Kidney tubule cell (primary cell): Measurements from ENCODE around the gene MAP4K5.
"Not testable (repeated sequence)": the region's sequence is repeated elsewhere in the genome, so short reads cannot be mapped to it uniquely, and the experiment has no call there.

Experiments
- DNase-seq: peaks from one replicate; pipeline ENCODE4 v3.0.0-alpha.2; 2018; ENCODE audit warnings: low spot score

The MAP4K5 gene

GRCh38 chr14:50532502-50533240, at the start of gene MAP4K5:
Gene MAP4K5 (minus strand): TSS chr14:50532569. CDS start chr14:50532049, 520 bp downstream.
- DNase-seq, result peak; percentile 94

DNA sequence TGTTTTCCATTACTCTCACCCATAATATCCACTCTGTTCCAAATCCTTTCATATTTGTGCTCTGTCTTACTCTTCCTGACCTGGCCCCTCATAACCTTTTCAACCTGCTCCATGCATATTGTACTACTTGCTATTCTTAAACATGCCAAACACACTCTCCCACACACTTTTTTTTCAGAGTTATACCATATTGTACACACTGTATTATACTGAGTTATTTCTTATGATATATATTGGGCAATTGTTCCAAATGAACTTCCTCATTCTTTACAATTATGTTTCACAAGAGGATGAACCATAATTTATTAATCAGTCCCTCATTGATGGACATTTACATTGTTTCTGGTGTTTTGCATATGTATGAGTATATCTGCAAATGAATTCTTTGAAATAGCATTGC, 46.1 kb upstream of the MAP4K5 start:
- no peak for DNase-seq

DNA sequence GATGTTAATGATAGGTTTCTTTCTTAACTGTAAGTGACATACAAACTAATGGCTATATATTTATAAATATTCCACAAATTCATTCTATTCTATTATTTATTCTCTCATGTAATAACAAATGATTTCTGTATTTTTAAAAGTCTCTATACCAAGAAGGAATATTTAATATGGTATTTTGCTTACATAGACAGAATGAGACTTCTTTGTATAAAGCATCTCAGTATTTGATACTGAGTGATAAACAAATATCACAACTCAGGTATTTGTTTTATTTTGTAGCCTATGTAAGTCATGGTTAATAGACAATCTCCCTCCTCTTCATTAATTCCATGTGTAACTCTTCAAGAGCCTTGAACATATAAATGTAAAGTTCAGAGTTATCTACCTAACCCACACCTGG, 45.6 kb upstream of the MAP4K5 start:
- DNase-seq, result no peak

- DNase-seq, result no peak
Measured at GRCh38 chr14:50575769-50576168, 43.4 kb upstream of the MAP4K5 start.

DNA sequence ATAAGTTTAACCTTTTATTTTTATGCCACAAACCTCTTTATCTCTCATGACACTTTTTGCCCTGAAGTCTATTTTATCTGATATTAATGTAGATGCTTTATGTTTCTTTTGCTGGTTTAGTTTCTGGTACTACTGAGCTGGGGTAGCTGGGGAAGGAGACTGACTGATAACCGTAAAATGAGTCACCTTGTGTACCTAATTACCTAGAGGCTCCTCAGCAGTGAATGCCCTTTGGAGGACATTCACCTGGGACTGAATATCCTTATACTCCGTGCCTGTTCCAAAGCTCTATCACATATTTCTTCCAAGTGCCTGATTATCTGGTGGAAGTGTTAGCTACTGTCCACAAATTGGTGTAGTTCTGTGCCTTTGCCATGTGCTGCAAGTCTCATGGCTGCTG, 41.5 kb upstream of the MAP4K5 start:
- DNase-seq, result no peak

DNA sequence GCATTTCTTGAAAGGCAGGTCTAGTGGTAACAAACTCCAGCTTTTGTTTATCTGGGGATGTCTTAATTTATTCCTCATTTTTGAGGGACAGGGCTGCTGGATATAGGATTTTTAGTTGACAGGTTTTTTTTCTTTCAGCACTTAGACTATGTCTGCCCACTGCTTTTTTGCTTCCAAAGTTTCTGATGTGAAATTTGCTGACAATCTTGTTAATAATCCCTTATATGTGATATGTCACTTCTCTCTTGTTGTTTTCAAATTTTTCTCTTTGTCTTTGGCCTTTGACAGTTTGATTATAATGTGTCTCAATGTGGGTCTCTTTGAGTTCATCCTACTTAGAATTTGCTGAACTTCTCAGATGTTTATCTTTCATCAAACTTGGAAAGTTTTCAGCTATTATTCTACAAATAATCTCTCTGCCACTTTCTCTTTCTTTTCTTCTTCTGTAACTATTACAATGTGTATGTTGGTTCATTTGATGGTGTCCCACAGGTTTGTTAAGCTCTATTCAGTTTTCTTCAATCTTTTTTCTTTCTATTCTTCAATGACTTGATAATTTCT, 37.4 kb upstream of the MAP4K5 start:
- DNase-seq, result no peak

DNA sequence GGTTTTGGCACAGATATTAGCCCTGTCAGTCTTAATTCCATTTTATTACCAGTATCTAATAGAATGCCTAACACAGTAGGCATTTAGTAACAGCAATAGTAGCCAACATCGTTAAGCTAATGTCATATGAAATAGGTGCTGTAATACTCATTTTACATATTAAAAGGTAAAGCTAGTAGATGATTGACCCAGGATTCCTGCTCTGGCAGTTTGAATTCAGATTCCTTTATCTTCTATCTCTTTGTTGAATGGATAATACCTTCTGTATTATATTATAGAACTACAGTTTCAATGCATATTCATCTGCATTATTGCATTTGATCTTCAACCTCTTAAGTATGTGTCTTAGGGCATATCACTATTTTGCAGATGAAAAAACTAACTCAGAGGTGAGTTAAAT, 30.5 kb upstream of the MAP4K5 start:
- no peak for DNase-seq

- peak; percentile 31 for DNase-seq
Measured at GRCh38 chr14:50560931-50561285, 28.5 kb upstream of the MAP4K5 start.

DNA sequence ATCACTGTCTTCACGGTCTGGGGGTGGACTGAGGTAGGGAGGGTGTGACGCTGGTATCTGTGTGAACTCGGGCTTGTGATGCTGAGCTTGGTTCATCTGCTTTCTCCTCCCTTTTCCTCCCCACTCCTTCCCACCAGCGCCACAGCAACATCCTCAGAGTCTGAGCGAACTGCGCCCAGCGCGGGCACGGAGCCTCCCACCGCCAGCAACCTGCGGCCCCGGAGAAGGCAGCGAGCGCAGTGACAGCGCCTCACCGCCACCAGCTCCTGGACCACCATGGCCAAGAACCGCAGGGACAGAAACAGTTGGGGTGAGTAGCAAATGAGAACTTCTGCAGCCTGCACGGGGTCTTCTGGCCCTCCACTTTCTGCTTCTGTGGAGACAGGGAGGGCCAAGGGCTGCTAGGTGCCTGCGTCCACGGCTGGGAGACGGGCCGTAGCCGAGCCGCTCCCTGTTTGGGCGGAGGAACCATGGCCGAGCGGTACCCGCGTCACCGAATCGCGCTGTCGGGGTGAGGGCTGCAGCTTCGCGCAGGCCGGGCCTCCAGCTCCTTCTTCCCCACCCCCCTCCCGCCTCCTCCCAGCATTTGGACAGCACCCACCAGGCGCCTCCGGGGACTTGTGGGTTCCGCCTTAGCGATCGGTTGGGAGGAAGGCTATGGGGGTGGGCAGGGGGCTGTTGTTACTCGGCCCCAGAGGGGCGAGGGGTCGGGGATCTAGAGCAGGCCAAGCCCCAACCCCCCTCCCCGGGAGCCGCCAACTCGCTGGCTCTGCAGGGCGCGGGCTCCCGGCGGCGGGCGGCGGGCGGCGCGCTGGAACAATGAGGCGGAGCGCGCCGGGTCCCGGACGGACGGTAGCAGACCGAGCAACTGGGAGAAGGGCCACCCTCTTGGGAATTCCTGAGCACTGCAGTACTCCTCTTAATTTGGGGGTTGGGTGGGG, 27.9 kb upstream of the MAP4K5 start, which contains the start of gene ATL1:
Gene ATL1, plus strand, starts transcription at position 156 of the 941 bp plus-strand sequence. Its CDS starts 121 bp downstream, at position 277.
- peak; percentile 59 for DNase-seq

DNA sequence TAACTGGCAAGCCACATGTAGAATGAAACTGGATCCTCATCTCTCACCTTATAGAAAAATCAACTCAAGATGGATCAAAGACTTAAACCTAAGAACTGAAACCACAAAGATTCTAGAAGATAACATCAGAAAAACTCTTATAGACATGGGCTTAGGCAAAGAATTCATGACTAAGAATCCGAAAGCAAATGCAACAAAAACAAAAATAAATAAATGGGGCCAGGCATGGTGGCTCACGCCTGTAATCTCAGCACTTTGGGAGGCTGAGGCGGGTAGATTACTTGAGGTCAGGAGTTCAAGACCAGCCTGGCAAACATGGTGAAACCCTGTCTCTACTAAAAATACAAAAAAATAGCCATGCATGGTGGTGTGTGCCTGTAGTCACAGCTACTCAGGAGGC, 20.4 kb upstream of the MAP4K5 start:
- not testable (repeated sequence) for DNase-seq

GRCh38 chr14:50551877-50552276, 19.5 kb upstream of the MAP4K5 start:
- no peak for DNase-seq

DNA sequence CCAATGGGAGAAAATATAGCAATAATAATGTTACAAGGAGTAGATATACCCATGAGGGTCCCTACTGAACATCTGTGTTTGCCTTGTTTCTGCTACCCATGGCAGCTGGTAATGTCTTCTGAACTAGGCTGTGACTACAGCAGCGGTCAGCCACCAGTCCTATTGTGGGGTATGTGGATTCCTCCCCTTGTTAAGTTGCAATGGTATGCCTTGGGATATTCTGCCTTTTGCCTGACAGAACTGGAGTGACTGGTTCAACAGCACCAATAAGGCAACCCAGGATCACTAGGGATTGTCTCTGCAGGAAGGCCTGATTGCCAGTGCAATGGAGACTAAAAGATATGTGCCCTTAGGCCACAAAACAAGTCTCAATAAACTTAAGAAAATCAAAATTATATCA, 17.9 kb upstream of the MAP4K5 start:
- DNase-seq, result no peak

GRCh38 chr14:50545618-50546017, 13.2 kb upstream of the MAP4K5 start:
- peak; percentile 23 for DNase-seq

DNA sequence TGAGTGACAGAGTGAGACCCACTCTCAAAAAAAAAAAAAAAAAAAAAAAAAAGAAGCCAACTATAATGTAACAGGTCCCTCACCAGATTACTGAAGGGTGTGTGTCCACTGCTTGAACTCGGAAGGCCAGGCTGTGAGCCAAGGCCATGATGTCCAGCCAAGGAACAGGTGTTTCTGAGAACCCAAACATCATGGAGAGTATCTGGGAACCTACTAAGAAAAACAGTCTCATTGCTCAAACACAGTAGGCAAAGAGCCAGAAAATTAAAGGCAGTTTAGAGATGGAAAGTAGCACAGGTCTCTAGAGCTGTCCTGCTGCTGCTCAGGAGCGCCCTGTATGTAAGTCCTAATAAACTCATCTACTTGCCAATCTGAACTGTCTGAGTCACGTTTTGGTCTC, 12.5 kb upstream of the MAP4K5 start:
- no peak for DNase-seq

DNA sequence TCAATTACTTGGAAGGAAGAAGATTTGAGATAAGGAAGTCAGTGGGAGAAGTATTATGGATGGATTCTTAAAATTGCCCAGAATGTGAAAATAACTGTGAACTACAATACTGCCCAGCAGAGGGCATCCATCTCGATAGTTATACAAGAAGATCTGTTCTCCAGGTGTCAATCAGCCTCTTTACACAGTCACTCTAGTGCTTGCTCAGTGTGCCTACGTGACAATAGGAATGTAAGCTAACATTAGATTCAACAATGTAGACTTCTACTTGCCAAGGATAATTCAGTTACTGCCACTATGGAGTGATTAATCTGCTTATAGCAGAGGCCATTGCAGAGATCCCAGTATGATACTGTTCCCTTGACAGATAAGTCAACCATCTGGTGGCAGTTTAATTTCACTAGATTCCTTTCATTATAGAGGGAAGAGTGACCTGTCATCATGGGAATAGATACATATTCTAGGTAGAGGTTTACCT, 10.6 kb upstream of the MAP4K5 start:
- peak; percentile 80 for DNase-seq

- DNase-seq, result peak; percentile 23
Measured at GRCh38 chr14:50541159-50541567, 8.8 kb upstream of the MAP4K5 start.

- DNase-seq, result no peak
Measured at GRCh38 chr14:50539051-50539450, 6.7 kb upstream of the MAP4K5 start.

- not testable (repeated sequence) for DNase-seq
Measured at GRCh38 chr14:50538034-50538433, 5.7 kb upstream of the MAP4K5 start.

GRCh38 chr14:50534997-50535396, 2.6 kb upstream of the MAP4K5 start:
- no peak for DNase-seq

- DNase-seq, result no peak
Measured at GRCh38 chr14:50534416-50534815, 2.0 kb upstream of the MAP4K5 start.

DNA sequence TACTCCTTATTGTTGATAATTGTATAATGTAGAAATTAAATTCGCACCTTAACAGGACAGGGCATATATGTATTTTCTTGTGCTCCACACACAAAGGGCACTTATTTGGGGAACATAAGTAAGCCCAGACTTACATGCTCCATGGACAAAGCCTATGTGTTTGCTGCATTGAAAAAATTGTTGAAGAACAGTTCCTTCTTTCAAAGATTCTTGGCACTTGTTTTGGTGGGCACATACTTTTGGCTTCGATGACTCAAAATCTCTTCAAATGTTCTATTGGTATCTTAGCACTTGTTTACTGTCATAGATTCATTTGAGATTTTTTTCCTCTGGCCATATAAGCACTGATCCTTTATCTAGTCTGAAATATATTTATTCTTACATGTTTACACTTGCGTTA, 1.4 kb upstream of the MAP4K5 start:
- peak; percentile 16 for DNase-seq

GRCh38 chr14:50533241-50533705, 904 bp upstream of the MAP4K5 start:
- DNase-seq, result no peak
